ENCODE measurements around the gene FAM53B.

- TF ChIP-seq CTCF (IDR thresholded peaks at IDR 0.05) (no peak), POLR2A (IDR thresholded peaks at IDR 0.05) (no peak)
Observed at GRCh38 chr10:124727361-124727960, 16.7 kb downstream of the FAM53B start.

All from Peyer's patch (tissue), 4 donors.